Smooth muscle cell (in vitro differentiated cells): ENCODE data around the gene DACT1. TPM values are rescaled to one million over a fixed set of nuclear protein-coding genes. Genes with fewer than 3 reads are reported as not detected.

Source experiments
- DNase-seq: peaks from one replicate; lab custom pipeline; 2025; ENCODE audit not compliant: unreplicated experiment; lab: John Stamatoyannopoulos, UW
- H2AFZ ChIP-seq: fragments of 200-600 bp; sonication (generic); 2 replicates; pipeline ENCODE4 v1.6.0; 2016; ENCODE audit warnings: antibody characterized with exemption, low read depth, mild to moderate bottlenecking
- H3F3A ChIP-seq: fragments of 200-600 bp; sonication (generic); 2 replicates; pipeline ENCODE4 v1.6.0; 2017; ENCODE audit warnings: antibody characterized with exemption, low read depth
- H3K27ac ChIP-seq: fragments of 200-600 bp; sonication (generic); 2 replicates; pipeline ENCODE4 v1.5.1; 2016; ENCODE audit warnings: low read depth, mild to moderate bottlenecking
- H3K27me3 ChIP-seq: fragments of 200-600 bp; sonication (generic); 2 replicates; pipeline ENCODE4 v1.6.1; 2016; ENCODE audit warnings: low read depth, mild to moderate bottlenecking
- H3K36me3 ChIP-seq: fragments of 200-600 bp; sonication (generic); 2 replicates; pipeline ENCODE4 v1.5.1; 2016; ENCODE audit warnings: low read depth
- H3K4me1 ChIP-seq: fragments of 200-600 bp; sonication (generic); 2 replicates; pipeline ENCODE4 v1.5.1; 2016; ENCODE audit warnings: low read depth
- H3K4me2 ChIP-seq: fragments of 200-600 bp; sonication (generic); 2 replicates; pipeline ENCODE4 v1.6.0; 2016; ENCODE audit warnings: mild to moderate bottlenecking
- H3K4me3 ChIP-seq: fragments of 200-600 bp; sonication (generic); 2 replicates; pipeline ENCODE4 v1.5.1; 2016; ENCODE audit warnings: mild to moderate bottlenecking
- H3K79me2 ChIP-seq: fragments of 200-600 bp; sonication (generic); 2 replicates; pipeline ENCODE4 v1.6.0; 2016; ENCODE audit warnings: low read depth, mild to moderate bottlenecking
- H3K9ac ChIP-seq: fragments of 200-600 bp; sonication (generic); 2 replicates; pipeline ENCODE4 v1.6.0; 2016; ENCODE audit warnings: low read depth
- H3K9me3 ChIP-seq: fragments of 200-600 bp; sonication (generic); replicated peaks from 2 replicates; pipeline ENCODE4 v1.5.1; 2016; ENCODE audit warnings: low read depth
- H4K20me1 ChIP-seq: fragments of 200-600 bp; sonication (generic); 2 replicates; pipeline ENCODE4 v1.6.0; 2016; ENCODE audit warnings: low read depth
- WGBS: methylation state at CpG from one replicate; pipeline ENCODE4 v1.1.7; 2016; ENCODE audit warnings: low lambda C conversion rate; 5-methylcytosine and 5-hydroxymethylcytosine counted together
- polyA plus RNA-seq: library from polyadenylated mRNA; unstranded; fragments of >200 nt; fragmentation: Nextera tagmentation; extraction: Ambion mirVana; gene quantifications from 2 replicates; pipeline ENCODE4 v1.2.1, GENCODE V29; 2016
- total RNA-seq: library from RNA; depleted of rRNA; stranded (reverse); fragments of >200 nt; gene quantifications from 2 replicates; pipeline ENCODE4 v1.2.3, GENCODE V29; 2014
- TF ChIP-seq, protein P1 (sequence below): fragments of 200-600 bp; sonication (generic); IDR thresholded peaks from 2 replicates; pipeline ENCODE4 v1.5.1; 2017; ENCODE audit warnings: borderline replicate concordance, mild to moderate bottlenecking, antibody characterized with exemption; ENCODE audit not compliant: insufficient read depth, poor library complexity, severe bottlenecking

DACT1 gene
- total and polyA plus RNA-seq, 2 experiments from 2014 or later, result 91.4 to 92.4 TPM

DNA sequence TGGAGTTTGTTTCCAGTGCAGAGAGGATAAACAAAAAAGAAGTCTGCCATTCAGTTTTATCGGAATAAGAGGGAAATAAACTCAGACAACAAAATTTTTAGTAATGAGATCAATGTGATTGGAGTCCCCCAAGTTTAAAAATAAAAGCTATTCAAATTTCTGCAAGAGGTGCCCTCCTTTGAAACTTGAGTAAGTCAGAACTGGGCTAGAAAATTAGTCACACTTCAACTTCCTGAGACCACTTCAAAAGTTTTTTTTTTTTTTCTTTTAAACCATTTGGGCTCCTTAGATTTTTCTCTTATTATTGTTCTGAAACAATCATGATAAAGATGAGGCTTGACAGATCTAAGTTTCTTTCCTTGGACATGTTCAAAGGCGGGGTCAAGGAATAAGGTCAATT lies 3.2 kb downstream of the DACT1 start:
- Histone ChIP-seq H4K20me1 (peaks cover 27% of the 10 kb centered on the region), H3K27ac (peak overlapping the region; percentile 93), H2AFZ (no peak overlapping the region), H3K79me2 (peaks cover 66% of the 10 kb centered on the region), H3K4me3 (peak overlapping the region; percentile 87), H3K9me3 (no peaks in the 10 kb centered on the region), H3K9ac (peak overlapping the region; percentile 2), H3K27me3 (no peaks in the 10 kb centered on the region), H3K4me2 (peak overlapping the region; percentile 87), H3K36me3 (peaks cover 23% of the 10 kb centered on the region), H3K4me1 (peaks cover 12% of the 10 kb centered on the region), H3F3A (peaks cover 33% of the 10 kb centered on the region)
- TF ChIP-seq, protein P1, sequence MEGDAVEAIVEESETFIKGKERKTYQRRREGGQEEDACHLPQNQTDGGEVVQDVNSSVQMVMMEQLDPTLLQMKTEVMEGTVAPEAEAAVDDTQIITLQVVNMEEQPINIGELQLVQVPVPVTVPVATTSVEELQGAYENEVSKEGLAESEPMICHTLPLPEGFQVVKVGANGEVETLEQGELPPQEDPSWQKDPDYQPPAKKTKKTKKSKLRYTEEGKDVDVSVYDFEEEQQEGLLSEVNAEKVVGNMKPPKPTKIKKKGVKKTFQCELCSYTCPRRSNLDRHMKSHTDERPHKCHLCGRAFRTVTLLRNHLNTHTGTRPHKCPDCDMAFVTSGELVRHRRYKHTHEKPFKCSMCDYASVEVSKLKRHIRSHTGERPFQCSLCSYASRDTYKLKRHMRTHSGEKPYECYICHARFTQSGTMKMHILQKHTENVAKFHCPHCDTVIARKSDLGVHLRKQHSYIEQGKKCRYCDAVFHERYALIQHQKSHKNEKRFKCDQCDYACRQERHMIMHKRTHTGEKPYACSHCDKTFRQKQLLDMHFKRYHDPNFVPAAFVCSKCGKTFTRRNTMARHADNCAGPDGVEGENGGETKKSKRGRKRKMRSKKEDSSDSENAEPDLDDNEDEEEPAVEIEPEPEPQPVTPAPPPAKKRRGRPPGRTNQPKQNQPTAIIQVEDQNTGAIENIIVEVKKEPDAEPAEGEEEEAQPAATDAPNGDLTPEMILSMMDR, result no peak
- 81% methylated on average over 2 of the region's 2 CpGs for WGBS
- no peak for DNase-seq

DNA sequence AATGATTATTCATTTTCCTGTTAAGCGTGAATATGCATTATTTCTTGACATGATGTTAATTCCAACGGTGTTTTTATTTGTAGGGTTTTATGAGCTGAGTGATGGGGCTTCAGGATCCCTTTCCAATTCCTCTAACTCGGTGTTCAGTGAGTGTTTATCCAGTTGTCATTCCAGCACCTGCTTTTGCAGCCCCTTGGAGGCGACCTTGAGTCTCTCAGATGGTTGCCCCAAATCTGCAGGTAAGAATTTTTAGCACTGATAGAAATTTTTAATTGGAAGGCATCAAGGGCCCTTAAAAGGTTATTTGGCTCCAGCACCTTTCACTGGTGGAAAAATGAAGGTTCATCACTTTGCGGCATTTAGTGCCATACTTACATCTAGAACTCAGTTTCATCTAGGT lies 3.7 kb downstream of the DACT1 start:
- TF ChIP-seq, protein P1, result peak; percentile 17
- Histone ChIP-seq H4K20me1 (peaks cover 32% of the 10 kb centered on the region), H3K79me2 (peaks cover 66% of the 10 kb centered on the region), H3K9me3 (no peaks in the 10 kb centered on the region), H3K36me3 (peaks cover 27% of the 10 kb centered on the region), H2AFZ (no peak overlapping the region), H3K4me3 (no peak overlapping the region), H3K27ac (peak overlapping the region; percentile 93), H3K4me1 (peaks cover 12% of the 10 kb centered on the region), H3K9ac (no peak overlapping the region), H3K4me2 (peak overlapping the region; percentile 87), H3K27me3 (no peaks in the 10 kb centered on the region), H3F3A (peaks cover 33% of the 10 kb centered on the region)
- DNase-seq, result no peak
- WGBS, result 90% methylated on average over 5 of the region's 5 CpGs

GRCh38 chr14:58643366-58643765 lies 5.6 kb downstream of the DACT1 start:
- Histone ChIP-seq H3K4me2 (peak overlapping the region; percentile 24), H3K9ac (no peak overlapping the region), H3K4me1 (peaks cover 12% of the 10 kb centered on the region), H3K36me3 (peaks cover 35% of the 10 kb centered on the region), H4K20me1 (peaks cover 46% of the 10 kb centered on the region), H3K27me3 (no peaks in the 10 kb centered on the region), H3K9me3 (no peaks in the 10 kb centered on the region), H3F3A (peaks cover 41% of the 10 kb centered on the region), H3K79me2 (peaks cover 79% of the 10 kb centered on the region), H2AFZ (no peak overlapping the region), H3K4me3 (no peak overlapping the region), H3K27ac (peak overlapping the region; percentile 34)
- DNase-seq, result no peak
- WGBS, result 7% methylated on average over 1 of the region's 1 CpG
- TF ChIP-seq, protein P1, result no peak

DNA sequence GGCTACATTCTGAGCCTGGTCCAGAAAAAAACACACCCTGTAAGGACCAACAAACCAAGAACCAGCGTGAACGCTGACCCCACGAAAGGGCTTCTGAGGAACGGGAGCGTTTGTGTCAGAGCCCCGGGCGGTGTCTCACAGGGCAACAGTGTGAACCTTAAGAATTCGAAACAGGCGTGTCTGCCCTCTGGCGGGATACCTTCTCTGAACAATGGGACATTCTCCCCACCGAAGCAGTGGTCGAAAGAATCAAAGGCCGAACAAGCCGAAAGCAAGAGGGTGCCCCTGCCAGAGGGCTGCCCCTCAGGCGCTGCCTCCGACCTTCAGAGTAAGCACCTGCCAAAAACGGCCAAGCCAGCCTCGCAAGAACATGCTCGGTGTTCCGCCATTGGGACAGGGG lies 7.9 kb downstream of the DACT1 start:
- H4K20me1 ChIP-seq, result peaks cover 44% of the 10 kb centered on the region
- WGBS, result 96% methylated on average over 20 of the region's 20 CpGs
- TF ChIP-seq, protein P1, result no peak
- no peak overlapping the region for H3K4me3 ChIP-seq
- peaks cover 35% of the 10 kb centered on the region for H3K36me3 ChIP-seq
- no peaks in the 10 kb centered on the region for H3K9me3 ChIP-seq
- no peak overlapping the region for H3K9ac ChIP-seq
- no peak overlapping the region for H3K4me2 ChIP-seq
- H2AFZ ChIP-seq, result no peak overlapping the region
- no peaks in the 10 kb centered on the region for H3K27me3 ChIP-seq
- H3K4me1 ChIP-seq, result peaks cover 5% of the 10 kb centered on the region
- no peak overlapping the region for H3K27ac ChIP-seq
- peaks cover 37% of the 10 kb centered on the region for H3F3A ChIP-seq
- no peak for DNase-seq
- H3K79me2 ChIP-seq, result peaks cover 61% of the 10 kb centered on the region
